ENCODE data around the gene TLR3.

TLR3 gene

GRCh38 chr4:186024637-186025407 is 44.1 kb upstream of the TLR3 start:
- no peak overlapping the region for H3K4me3 ChIP-seq (ENCODE audit: low read length)
- DNase-seq (ENCODE audit: low read depth) = no peak
- no peak for TF ChIP-seq CTCF (IDR thresholded peaks at IDR 0.05; ENCODE audit: insufficient read depth, low read depth, low read length, missing control alignments)

- no peak overlapping the region for H3K4me3 ChIP-seq (ENCODE audit: low read length)
- TF ChIP-seq CTCF (IDR thresholded peaks at IDR 0.05; ENCODE audit: insufficient read depth, low read depth, low read length, missing control alignments) = no peak
- DNase-seq (ENCODE audit: low read depth) = no peak
Measured at GRCh38 chr4:186025408-186025690, 43.6 kb upstream of the TLR3 start.

- DNase-seq (ENCODE audit: low read depth) = peak; percentile 66
- no peak overlapping the region for H3K4me3 ChIP-seq (ENCODE audit: low read length)
- TF ChIP-seq CTCF (IDR thresholded peaks at IDR 0.05; ENCODE audit: insufficient read depth, low read depth, low read length, missing control alignments) = no peak
Measured at GRCh38 chr4:186027405-186027804, 41.6 kb upstream of the TLR3 start.

GRCh38 chr4:186029571-186030398 is 39.2 kb upstream of the TLR3 start:
- H3K4me3 ChIP-seq (ENCODE audit: low read length) = no peak overlapping the region

GRCh38 chr4:186030399-186030775 is 38.6 kb upstream of the TLR3 start:
- no peak overlapping the region for H3K4me3 ChIP-seq (ENCODE audit: low read length)
- TF ChIP-seq CTCF (IDR thresholded peaks at IDR 0.05; ENCODE audit: insufficient read depth, low read depth, low read length, missing control alignments) = no peak
- peak; percentile 19 for DNase-seq (ENCODE audit: low read depth)

More at GRCh38 chr4:186029571-186030398, 39.2 kb upstream of the TLR3 start:
- no peak for DNase-seq (ENCODE audit: low read depth)
- TF ChIP-seq CTCF (IDR thresholded peaks at IDR 0.05; ENCODE audit: insufficient read depth, low read depth, low read length, missing control alignments) = no peak

GRCh38 chr4:186030795-186031194 is 38.2 kb upstream of the TLR3 start:
- no peak overlapping the region for H3K4me3 ChIP-seq (ENCODE audit: low read length)
- TF ChIP-seq CTCF (IDR thresholded peaks at IDR 0.05; ENCODE audit: insufficient read depth, low read depth, low read length, missing control alignments) = no peak
- no peak for DNase-seq (ENCODE audit: low read depth)
